ENCODE data around the gene MPO.

DNA sequence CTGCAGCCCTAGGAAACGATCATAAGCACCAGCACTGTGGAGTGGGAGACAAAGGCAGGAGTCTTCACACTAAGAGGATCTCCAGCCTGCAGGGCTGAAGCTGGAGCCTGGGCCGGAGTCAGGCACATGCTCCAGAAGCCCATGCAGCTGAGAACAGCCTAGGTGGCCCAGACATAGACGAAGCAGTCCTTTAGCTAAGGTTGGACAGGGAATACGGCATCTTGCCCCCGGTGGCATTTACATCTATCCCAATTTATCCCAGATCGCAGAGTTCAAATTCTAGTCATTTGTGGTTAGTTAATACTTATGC lies 33.9 kb upstream of the MPO start:
- TF ChIP-seq, protein P1, sequence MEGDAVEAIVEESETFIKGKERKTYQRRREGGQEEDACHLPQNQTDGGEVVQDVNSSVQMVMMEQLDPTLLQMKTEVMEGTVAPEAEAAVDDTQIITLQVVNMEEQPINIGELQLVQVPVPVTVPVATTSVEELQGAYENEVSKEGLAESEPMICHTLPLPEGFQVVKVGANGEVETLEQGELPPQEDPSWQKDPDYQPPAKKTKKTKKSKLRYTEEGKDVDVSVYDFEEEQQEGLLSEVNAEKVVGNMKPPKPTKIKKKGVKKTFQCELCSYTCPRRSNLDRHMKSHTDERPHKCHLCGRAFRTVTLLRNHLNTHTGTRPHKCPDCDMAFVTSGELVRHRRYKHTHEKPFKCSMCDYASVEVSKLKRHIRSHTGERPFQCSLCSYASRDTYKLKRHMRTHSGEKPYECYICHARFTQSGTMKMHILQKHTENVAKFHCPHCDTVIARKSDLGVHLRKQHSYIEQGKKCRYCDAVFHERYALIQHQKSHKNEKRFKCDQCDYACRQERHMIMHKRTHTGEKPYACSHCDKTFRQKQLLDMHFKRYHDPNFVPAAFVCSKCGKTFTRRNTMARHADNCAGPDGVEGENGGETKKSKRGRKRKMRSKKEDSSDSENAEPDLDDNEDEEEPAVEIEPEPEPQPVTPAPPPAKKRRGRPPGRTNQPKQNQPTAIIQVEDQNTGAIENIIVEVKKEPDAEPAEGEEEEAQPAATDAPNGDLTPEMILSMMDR (IDR thresholded peaks at IDR 0.05) = no peak
- no peak for TF ChIP-seq POLR2A (IDR thresholded peaks at IDR 0.05)
